Measurements from ENCODE around the gene SLC38A10.

Gene SLC38A10

GRCh38 chr17:81251709-81252301 is 43.3 kb downstream of the SLC38A10 start:
- no peak for DNase-seq

GRCh38 chr17:81251094-81251708 is 43.9 kb downstream of the SLC38A10 start:
- DNase-seq, result peak; percentile 67

GRCh38 chr17:81250286-81251093 is 44.6 kb downstream of the SLC38A10 start:
- no peak for DNase-seq

GRCh38 chr17:81249223-81250040 is 45.7 kb downstream of the SLC38A10 start:
- no peak for DNase-seq

- no peak for DNase-seq
These were observed 46.5 kb downstream of the SLC38A10 start for GRCh38 chr17:81248649-81249048.

GRCh38 chr17:81247339-81247990 is 47.6 kb downstream of the SLC38A10 start:
- DNase-seq, result no peak

GRCh38 chr17:81246679-81247338 is 48.3 kb downstream of the SLC38A10 start:
- DNase-seq, result no peak

- DNase-seq, result no peak
These were observed 48.8 kb downstream of the SLC38A10 start for GRCh38 chr17:81246343-81246670.

- DNase-seq, result no peak
These were observed 49.3 kb downstream of the SLC38A10 start for GRCh38 chr17:81245665-81246342.

- no peak for DNase-seq
These were observed 50.0 kb downstream of the SLC38A10 start for GRCh38 chr17:81245024-81245664.

GRCh38 chr17:81244358-81245023 is 50.6 kb downstream of the SLC38A10 start:
- no peak for DNase-seq

- no peak for DNase-seq
These were observed 51.8 kb downstream of the SLC38A10 start for GRCh38 chr17:81243333-81243664.

- no peak for DNase-seq
These were observed 52.4 kb downstream of the SLC38A10 start for GRCh38 chr17:81242421-81243332.

GRCh38 chr17:81241648-81242420 is 53.3 kb downstream of the SLC38A10 start:
- DNase-seq, result peak; percentile 72

- no peak for DNase-seq
These were observed 53.9 kb downstream of the SLC38A10 start for GRCh38 chr17:81241203-81241602.

- no peak for DNase-seq
These were observed 54.3 kb downstream of the SLC38A10 start for GRCh38 chr17:81240761-81241160.

GRCh38 chr17:81239714-81240555 is 55.2 kb downstream of the SLC38A10 start:
- DNase-seq, result no peak

All from femur (tissue), 1 donor.